Ovary (tissue), 9 donors: ENCODE results near the gene CATSPERB. TPM values are rescaled to one million over a fixed set of nuclear protein-coding genes. Genes with fewer than 3 reads are reported as not detected.
A peak's percentile ranks its signal among the peaks of the same experiment; 100 is the strongest.
"Not testable (repeated sequence)": the region's sequence is repeated elsewhere in the genome, so short reads cannot be mapped to it uniquely, and the experiment has no call there.

Experiments used
- DNase-seq, 5 donors: peaks; one replicate each; pipeline ENCODE4 v3.0.0-alpha.2; 2019 to 2020
- H3K27ac ChIP-seq, 2 donors: fragments of 200-600 bp; one replicate each; pipeline versions ENCODE4 v1.5.1 to v1.8.0; 2019 to 2022
- H3K27me3 ChIP-seq: fragments of 200-600 bp; one replicate; pipeline ENCODE4 v1.8.0; 2022
- H3K36me3 ChIP-seq: fragments of 200-600 bp; sonication (generic); one replicate; pipeline ENCODE4 v1.5.1; 2019
- H3K4me1 ChIP-seq: one replicate; pipeline ENCODE4 v1.8.1; 2013; ENCODE audit warnings: mild to moderate bottlenecking, moderate library complexity; ENCODE audit not compliant: insufficient read depth
- H3K4me3 ChIP-seq: fragments of 200-600 bp; sonication (generic); one replicate; pipeline ENCODE4 v1.5.1; 2017
- H3K9me3 ChIP-seq, 2 donors: fragments of 200-600 bp in 1 of 2; sonication (generic) in 1 of 2; one replicate each; pipeline versions ENCODE4 v1.5.1 to v1.8.1; 2013 to 2019; ENCODE audit warnings: mild to moderate bottlenecking in 1 of 2, moderate library complexity in 1 of 2
- CTCF ChIP-seq, 3 donors: fragments of 450-650 bp in 2 of 3; fragments of 200-600 bp in 1 of 3; IDR thresholded peaks; one replicate each; pipeline versions ENCODE4 v1.5.1 to v1.8.0; 2016 to 2022; ENCODE audit warnings: antibody characterized with exemption in 3 of 3, mild to moderate bottlenecking in 1 of 3
- EP300 ChIP-seq: sonication (generic); formaldehyde crosslinking; IDR thresholded peaks from one replicate; pipeline ENCODE4 v1.6.1; 2017; ENCODE audit warnings: antibody characterized with exemption
- POLR2A ChIP-seq: fragments of 450-650 bp; IDR thresholded peaks from one replicate; pipeline ENCODE4 v1.6.1; 2017; ENCODE audit warnings: antibody characterized with exemption, mild to moderate bottlenecking, moderate library complexity
- WGBS, 3 donors: extraction: QIAGEN DNeasy Blood & Tissue Kit in 1 of 3; methylation state at CpG; one replicate each; pipeline versions ENCODE4 v1.1.5 to v1.1.7; 2013 to 2017; 5-methylcytosine and 5-hydroxymethylcytosine counted together
- intact Hi-C, 4 donors: fragments of 100-400 bp; cut with DNase I; formaldehyde crosslinking; loops; one replicate each; pipeline versions ENCODE4 v1.11.0 to v1.15.1; 2022 to 2023
- polyA plus RNA-seq, 2 donors: library from polyadenylated mRNA; stranded (reverse); fragments of 200-250 nt in 1 of 2; fragments of 350-450 nt in 1 of 2; fragmentation: Illumina TruSeq in 1 of 2; extraction: RNeasy Lipid Tissue Mini Kit (QIAGEN cat#74804) in 1 of 2; gene quantifications; one replicate each; pipeline ENCODE4 v1.2.3, GENCODE V29; 2013 to 2014
- total RNA-seq, 7 donors: library from RNA; depleted of rRNA in 2 of 7; stranded (reverse); fragments of >200 nt in 2 of 7; fragmentation: NEBNext Ultra II Directional in 3 of 7; extraction: Animal tissue kit (Norgen Biotek cat#: 25700) in 3 of 7; gene quantifications; one replicate each; pipeline versions ENCODE4 v1.1.0 to v1.2.4, GENCODE V29; 2016 to 2023
- donor health status: DM: no; HTN: no; CAD: no; lungs with moderate emphysema.
- donor health status: DM: no; HTN: no; CAD: no.
- donor health status: Bipolar disorder and iron deficiency.
- donor health status: DM: yes; HTN: yes; CAD: no.
- donor health status: DM: no; HTN: no; CAD: no.
- donor health status: DM: yes; HTN: yes; CAD: no.

The CATSPERB gene
- total and polyA plus RNA-seq, 9 donors: 0.07 to 2.5 (median 0.46) TPM; not detected in 1

DNA sequence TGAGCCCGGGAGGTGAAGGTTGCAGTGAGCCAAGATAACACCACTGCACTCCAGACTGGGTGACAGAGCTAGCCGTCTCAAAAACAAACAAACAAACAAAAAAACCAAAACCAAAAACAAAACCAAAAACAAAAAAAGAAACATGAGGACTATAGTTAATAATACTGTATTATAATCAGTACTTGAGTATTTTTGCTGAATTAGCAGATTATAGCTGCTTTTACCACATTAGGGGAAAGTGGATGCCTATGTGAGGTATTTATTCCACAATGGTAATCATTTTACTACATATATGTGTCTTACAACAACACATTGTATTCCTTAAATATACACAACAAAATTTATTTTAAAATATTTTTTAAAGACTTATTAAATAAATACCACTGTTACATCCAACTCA is 120.4 kb downstream of the CATSPERB start:
- H3K27ac ChIP-seq: no peak overlapping the region
- no peaks in the 10 kb centered on the region for H3K36me3 ChIP-seq
- TF ChIP-seq EP300: no peak
- no peak for TF ChIP-seq CTCF (IDR thresholded peaks at IDR 0.05)
- no peak for TF ChIP-seq POLR2A
- H3K4me1 ChIP-seq: peaks cover 4% of the 10 kb centered on the region
- H3K27me3 ChIP-seq: no peaks in the 10 kb centered on the region
- no peaks in the 10 kb centered on the region for H3K9me3 ChIP-seq
- intact Hi-C loops: no loop called here
- 44 to 78% (median 77%) methylated on average over 2 of the region's 2 CpGs for WGBS, 3 donors
- H3K4me3 ChIP-seq: no peak overlapping the region
- DNase-seq: no peak

DNA sequence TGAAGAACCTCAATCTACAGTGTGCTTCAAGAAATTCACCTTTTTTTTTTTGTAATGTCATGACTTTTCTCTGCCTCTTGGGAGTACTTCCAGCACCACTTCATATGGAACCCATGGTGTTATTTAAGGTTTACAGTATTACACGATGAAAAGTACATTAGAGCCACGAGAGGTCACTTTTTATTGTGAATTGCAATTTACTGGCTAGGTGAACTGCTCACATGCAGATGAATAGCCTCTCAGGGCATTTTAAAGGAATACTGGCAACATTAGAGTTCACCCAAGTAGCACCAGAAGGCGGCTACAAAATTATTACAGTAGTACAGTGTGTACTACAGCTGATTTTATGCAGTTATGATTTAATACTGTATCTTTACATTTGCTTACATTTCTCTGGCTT is 122.7 kb downstream of the CATSPERB start:
- Histone ChIP-seq H3K9me3 (no peaks in the 10 kb centered on the region), H3K4me3 (no peak overlapping the region), H3K36me3 (no peaks in the 10 kb centered on the region), H3K4me1 (peaks cover 4% of the 10 kb centered on the region), H3K27me3 (no peaks in the 10 kb centered on the region), H3K27ac (no peak overlapping the region)
- 57 to 76% (median 73%) methylated on average over 3 of the region's 3 CpGs for WGBS, 3 donors
- intact Hi-C loops: no loop called here
- DNase-seq: no peak
- TF ChIP-seq EP300 (no peak), POLR2A (no peak), CTCF (IDR thresholded peaks at IDR 0.05) (no peak)

GRCh38 chr14:91607322-91608047 is 124.4 kb downstream of the CATSPERB start:
- intact Hi-C loops: no loop called here
- TF ChIP-seq POLR2A: no peak
- TF ChIP-seq CTCF (IDR thresholded peaks at IDR 0.05): no peak
- TF ChIP-seq EP300: no peak
- peak in 3 of 5 donors; percentile 18 to 52 (median 23) for DNase-seq
- H3K27me3 ChIP-seq: no peaks in the 10 kb centered on the region
- no peak overlapping the region for H3K27ac ChIP-seq
- no peaks in the 10 kb centered on the region for H3K9me3 ChIP-seq
- H3K4me1 ChIP-seq: peaks cover 4% of the 10 kb centered on the region
- no peak overlapping the region for H3K4me3 ChIP-seq
- WGBS, 3 donors: 16 to 29% (median 18%) methylated on average over 9 of the region's 9 CpGs
- no peaks in the 10 kb centered on the region for H3K36me3 ChIP-seq

- H3K27me3 ChIP-seq: no peaks in the 10 kb centered on the region
- H3K9me3 ChIP-seq: no peaks in the 10 kb centered on the region
- no peak overlapping the region for H3K4me3 ChIP-seq
- no peak for DNase-seq
- peaks cover 4% of the 10 kb centered on the region for H3K4me1 ChIP-seq
- H3K27ac ChIP-seq: no peak overlapping the region
- TF ChIP-seq EP300: no peak
- TF ChIP-seq CTCF (IDR thresholded peaks at IDR 0.05): no peak
- TF ChIP-seq POLR2A: no peak
- 54 to 75% (median 72%) methylated on average over 3 of the region's 3 CpGs for WGBS, 3 donors
- intact Hi-C loops: no loop called here
- no peaks in the 10 kb centered on the region for H3K36me3 ChIP-seq
These were observed 125.0 kb downstream of the CATSPERB start for GRCh38 chr14:91606851-91607250.

DNA sequence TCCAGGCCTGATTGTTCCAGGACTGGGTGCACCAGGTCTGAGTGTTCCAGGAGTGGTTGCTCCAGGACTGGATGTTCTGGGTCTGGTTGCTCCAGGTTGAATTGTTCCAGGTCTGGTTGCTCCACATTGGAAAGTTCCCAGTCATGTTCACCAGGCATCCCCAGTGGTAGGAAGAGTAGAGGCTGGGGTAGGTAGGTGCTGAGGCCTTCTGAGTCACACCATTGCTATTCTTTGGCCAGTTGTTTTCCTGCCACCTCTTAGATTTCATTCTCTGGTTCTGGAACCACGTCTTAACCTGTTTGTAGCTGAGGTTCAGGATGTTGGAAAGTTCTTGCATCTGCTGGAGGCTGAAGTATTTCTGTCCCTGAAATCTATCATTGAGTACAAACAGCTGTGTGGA is 127.3 kb downstream of the CATSPERB start:
- H3K27me3 ChIP-seq, H3K36me3 ChIP-seq, intact Hi-C loops, H3K4me1 ChIP-seq, H3K4me3 ChIP-seq, H3K27ac ChIP-seq, DNase-seq, H3K9me3 ChIP-seq: not testable (repeated sequence)
- WGBS, 3 donors: 53 to 85% (median 67%) methylated on average over 1 of the region's 1 CpG
